Endothelial cell of umbilical vein (primary cell): ENCODE data around the gene PPARD. TPM values are rescaled to one million over a fixed set of nuclear protein-coding genes. Genes with fewer than 3 reads are reported as not detected.

Experiments
- BruUV-seq: library from RNA; stranded (reverse); fragments of 400-500 nt; replicated peaks from 2 replicates; lab custom pipeline; 2021; lab: Mats Ljungman, UMichigan
- CTCF ChIA-PET: fragments of 300-600, 350-600 bp; sonication (Branson Sonifier 250); formaldehyde crosslinking; loops from one replicate; lab custom pipeline; 2021; ENCODE audit warnings: antibody characterized with exemption, inconsistent platforms; lab: Charles Lee
- POLR2A ChIA-PET: fragments of 300-600, 350-600 bp; sonication (Branson Sonifier 250); formaldehyde crosslinking; loops from one replicate; lab custom pipeline; 2021; ENCODE audit warnings: antibody characterized with exemption, inconsistent platforms; lab: Charles Lee
- DNase-seq: peaks from one replicate; pipeline ENCODE4 v3.0.0-alpha.2; 2011; ENCODE audit warnings: low read depth, low spot score
- FAIRE-seq: peaks from 2 replicates; lab custom pipeline; 2011; peaks lifted over from hg19 to GRCh38; lab: Jason Lieb, UNC
- H2AFZ ChIP-seq: 2 replicates; pipeline ENCODE4 v1.6.0; 2012; ENCODE audit warnings: low read depth, low read length, control low read depth, inconsistent platforms
- H3K27ac ChIP-seq: 2 replicates; pipeline ENCODE4 v1.5.1; 2011; ENCODE audit warnings: low read depth, mild to moderate bottlenecking, control low read depth, low read length, moderate library complexity; ENCODE audit not compliant: insufficient read depth
- H3K27me3 ChIP-seq, 2 experiments: 2 replicates each; pipeline versions ENCODE4 v1.6.0 to v1.6.1; 2011; ENCODE audit warnings: low read length in 2 of 2, mixed read lengths in 1 of 2; ENCODE audit not compliant: control insufficient read depth in 2 of 2, insufficient read depth in 2 of 2
- H3K36me3 ChIP-seq, 2 experiments: 2 replicates in 1 of 2; 3 replicates in 1 of 2; pipeline ENCODE4 v1.5.1; 2011; ENCODE audit warnings: low read length in 2 of 2, mild to moderate bottlenecking in 1 of 2, moderate library complexity in 1 of 2; ENCODE audit not compliant: control insufficient read depth in 2 of 2, insufficient read depth in 2 of 2; ENCODE audit errors: extremely low read depth in 1 of 2
- H3K4me1 ChIP-seq: 3 replicates; pipeline ENCODE4 v1.5.1; 2011; ENCODE audit warnings: mild to moderate bottlenecking, low read length; ENCODE audit not compliant: control insufficient read depth, insufficient read depth; ENCODE audit errors: extremely low read depth
- H3K4me2 ChIP-seq: 2 replicates; pipeline ENCODE4 v1.6.1; 2011; ENCODE audit warnings: low read length, control low read depth, mixed read lengths; ENCODE audit not compliant: insufficient read depth
- H3K4me3 ChIP-seq, 3 experiments: fragments of 200-600 bp in 1 of 3; sonication (generic), shearing (Covaris generic) in 1 of 3; replicated peaks in 1 of 3; 2 replicates each; pipeline ENCODE4 v1.5.1; 2011 to 2016; ENCODE audit warnings: control low read depth in 3 of 3, low read length in 3 of 3, mild to moderate bottlenecking in 2 of 3, inconsistent platforms in 1 of 3, low read depth in 1 of 3, moderate library complexity in 1 of 3; ENCODE audit not compliant: insufficient read depth in 1 of 3
- H3K79me2 ChIP-seq: 2 replicates; pipeline ENCODE4 v1.6.0; 2012; ENCODE audit warnings: low read length, inconsistent platforms; ENCODE audit not compliant: control insufficient read depth, insufficient read depth
- H3K9ac ChIP-seq: replicated peaks from 2 replicates; pipeline ENCODE3; 2011; ENCODE audit warnings: low read length, control low read depth; ENCODE audit not compliant: insufficient read depth; ENCODE audit errors: extremely low read depth
- H3K9me1 ChIP-seq: replicated peaks from 3 replicates; pipeline ENCODE4 v1.6.0; 2011; ENCODE audit warnings: mild to moderate bottlenecking, low read length; ENCODE audit not compliant: control insufficient read depth, insufficient read depth; ENCODE audit errors: extremely low read depth
- H3K9me3 ChIP-seq: replicated peaks from 2 replicates; pipeline ENCODE4 v1.5.1; 2012; ENCODE audit warnings: low read length, inconsistent platforms; ENCODE audit not compliant: control insufficient read depth, insufficient read depth
- H4K20me1 ChIP-seq: replicated peaks from 2 replicates; pipeline ENCODE3; 2011; ENCODE audit warnings: mild to moderate bottlenecking, low read length; ENCODE audit not compliant: control insufficient read depth, insufficient read depth; ENCODE audit errors: extremely low read depth
- EZH2 ChIP-seq: IDR thresholded peaks from 2 replicates; pipeline ENCODE4 v1.6.1; 2012; ENCODE audit warnings: borderline replicate concordance, low read depth, mild to moderate bottlenecking, moderate library complexity, low read length, inconsistent platforms; ENCODE audit not compliant: severe bottlenecking
- FOS ChIP-seq: IDR thresholded peaks from 2 replicates; pipeline ENCODE4 v1.6.1; 2011; ENCODE audit warnings: mild to moderate bottlenecking, low read length, moderate library complexity, borderline replicate concordance; ENCODE audit not compliant: insufficient read depth
- GATA2 ChIP-seq: IDR thresholded peaks from 2 replicates; pipeline ENCODE4 v1.7.0; 2011; ENCODE audit warnings: low read depth, mild to moderate bottlenecking, moderate library complexity, mixed read lengths, low read length; ENCODE audit not compliant: insufficient read length, insufficient read depth
- JUN ChIP-seq: IDR thresholded peaks from 2 replicates; pipeline ENCODE4 v1.6.1; 2011; ENCODE audit warnings: borderline replicate concordance, low read depth; ENCODE audit not compliant: insufficient read length, insufficient read depth
- MYC ChIP-seq: IDR thresholded peaks from one replicate; pipeline ENCODE4 v1.6.1; 2011; ENCODE audit warnings: mild to moderate bottlenecking, low read depth, low read length
- POLR2A ChIP-seq: IDR thresholded peaks from 2 replicates; pipeline ENCODE4 v1.6.1; 2012; ENCODE audit warnings: low read depth, mild to moderate bottlenecking, control low read depth, low read length
- POLR2AphosphoS5 ChIP-seq: IDR thresholded peaks from 2 replicates; pipeline ENCODE4 v1.6.1; 2012; ENCODE audit warnings: low read depth, mild to moderate bottlenecking, control low read depth, low read length, moderate library complexity; ENCODE audit not compliant: insufficient read depth
- dilution Hi-C: fragments of 300-500 bp; cut with MboI; formaldehyde crosslinking; loops from one replicate; pipeline ENCODE4 v1.15.0; 2019; ENCODE audit warnings: low sequenced_read_pairs; ENCODE audit not compliant: extremely low pct_ligation_motif_present
- intact Hi-C: fragments of 100-400 bp; cut with micrococcal nuclease; formaldehyde crosslinking; loops from one replicate; pipeline ENCODE4 v1.10.0; 2022
- microRNA-seq: library from miRNA; unstranded; fragments of <30 nt; microRNA quantifications from one replicate; pipeline ENCODE4 v1.2.0, GENCODE V29; 2021; ENCODE audit warnings: borderline number of aligned reads, borderline replicate concordance
- polyA plus RNA-seq, 4 experiments: library from polyadenylated mRNA; depleted of rRNA in 3 of 4; stranded (reverse) in 3 of 4; unstranded in 1 of 4; fragments of >200 nt; gene quantifications; 2 replicates each; pipeline versions ENCODE4 v1.2.1 to v1.2.3, GENCODE V29; 2011 to 2012; ENCODE audit warnings: missing spikeins in 1 of 4
- small RNA-seq: library from RNA; depleted of rRNA; stranded (forward); fragments of <200 nt; gene quantifications from one replicate; pipeline ENCODE3, GENCODE V24; 2012; ENCODE audit warnings: low replicate concordance, low read depth; ENCODE audit not compliant: insufficient read depth, insufficient read length
- total RNA-seq: library from RNA; stranded (reverse); gene quantifications from 2 replicates; pipeline ENCODE4 v1.2.3, GENCODE V29; 2021

Gene PPARD
- total and polyA plus RNA-seq, 2 donors (not counting 3 experiments of a cell fraction or from before 2014, with no cell fraction given) = 23.4 to 29.2 TPM

- no peak for TF ChIP-seq MYC
- TF ChIP-seq FOS = no peak
- no peak for TF ChIP-seq GATA2
- TF ChIP-seq JUN = no peak
- TF ChIP-seq EZH2 = no peak
- no peak for TF ChIP-seq POLR2A
- DNase-seq = no peak
- ChIA-PET CTCF (interaction anchor here (1.1 kb wide), 1 partner anchor 22 kb away, joined by 4 read pairs; no protein-coding TSS in a partner anchor), POLR2A (no interaction called here)
- no peak for FAIRE-seq
- peaks cover 5% of the 10 kb centered on the region for H3K79me2 ChIP-seq
- no peak overlapping the region for H3K4me3 ChIP-seq
- H3K9ac ChIP-seq = no peak overlapping the region
- no TSS peak for BruUV-seq
- no peaks in the 10 kb centered on the region for H3K27me3 ChIP-seq
- H4K20me1 ChIP-seq = peaks cover 7% of the 10 kb centered on the region
- H3K4me1 ChIP-seq = peaks cover 4% of the 10 kb centered on the region
- H3K27ac ChIP-seq = no peak overlapping the region
- no peaks in the 10 kb centered on the region for H3K9me3 ChIP-seq
- H3K36me3 ChIP-seq = peaks cover 5 to 7% of the 10 kb centered on the region in 2 experiments
- no peaks in the 10 kb centered on the region for H3K9me1 ChIP-seq
- no peak overlapping the region for H2AFZ ChIP-seq
- H3K4me2 ChIP-seq = no peak overlapping the region
- dilution Hi-C loops (no loop called here), intact Hi-C loops (no loop called here)
These were observed 133.6 kb downstream of the PPARD start for GRCh38 chr6:35476004-35476403.

DNA sequence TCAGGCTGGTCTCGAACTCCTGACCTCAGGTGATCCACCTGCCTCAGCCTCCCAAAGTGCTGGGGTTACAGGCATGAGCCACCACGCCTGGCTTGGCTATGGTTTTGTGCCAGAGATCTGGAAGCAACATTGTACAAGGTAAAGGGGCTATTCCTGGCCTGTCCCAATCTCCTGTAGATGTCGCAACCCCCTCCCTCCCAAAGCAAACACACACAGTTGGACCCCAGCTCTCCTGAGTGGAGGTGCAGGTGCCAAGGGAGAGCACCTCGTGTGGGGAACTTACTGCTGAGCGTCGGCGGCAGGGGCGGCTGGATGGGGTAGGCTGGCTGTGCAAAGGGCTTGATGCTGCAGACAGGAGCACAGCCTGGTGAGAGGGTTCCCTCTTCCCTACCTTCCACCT lies 134.7 kb downstream of the PPARD start:
- FAIRE-seq = no peak
- intact Hi-C loops (no loop called here), dilution Hi-C loops (no loop called here)
- no peak for TF ChIP-seq POLR2AphosphoS5
- TF ChIP-seq GATA2 = no peak
- Histone ChIP-seq H2AFZ (no peak overlapping the region), H3K9me3 (no peaks in the 10 kb centered on the region), H3K9me1 (no peaks in the 10 kb centered on the region), H3K9ac (no peak overlapping the region), H3K4me2 (no peak overlapping the region), H3K4me3 (no peak overlapping the region), H3K27me3 (no peaks in the 10 kb centered on the region), H3K79me2 (no peaks in the 10 kb centered on the region), H4K20me1 (peaks cover 5% of the 10 kb centered on the region), H3K4me1 (no peaks in the 10 kb centered on the region), H3K27ac (no peak overlapping the region), H3K36me3 (peaks cover 3% of the 10 kb centered on the region in 2 experiments)
- CTCF ChIA-PET = interaction anchor here (0.8 to 1.4 kb wide), 2 partner anchors 10 to 12 kb away, joined by 3 read pairs; no protein-coding TSS in a partner anchor
- POLR2A ChIA-PET = no interaction called here
- no TSS peak for BruUV-seq
- DNase-seq = no peak

Small RNAs within 50 kb of the gene (microRNA-seq; reads per million reads assigned to microRNA genes)
- not detected for gene MIR7111

Small RNAs within 50 kb of the gene (small RNA-seq; reads per million reads assigned to genes)
- gene MIR7111 = not detected

Other genes starting within 250 kb of the PPARD start
- not detected in 2 replicates for gene TCP11, start 201.2 kb upstream of the PPARD start, total RNA-seq
- gene TCP11, start 201.2 kb upstream of the PPARD start, polyA plus RNA-seq = 0.18 TPM in 2 replicates
- 0.62 and 1.5 TPM in 2 replicates for gene SCUBE3, start 128.6 kb upstream of the PPARD start, total RNA-seq
- gene SCUBE3, start 128.6 kb upstream of the PPARD start, polyA plus RNA-seq = 1.0 and 1.1 TPM in 2 replicates
- 26.7 and 34.6 TPM in 2 replicates for gene ZNF76, start 82.8 kb upstream of the PPARD start, total RNA-seq
- 27.9 and 33.3 TPM in 2 replicates for gene ZNF76, start 82.8 kb upstream of the PPARD start, polyA plus RNA-seq
- 0.77 and 1.0 TPM in 2 replicates for gene DEF6, start 44.7 kb upstream of the PPARD start, total RNA-seq
- 0.43 and 0.59 TPM in 2 replicates for gene DEF6, start 44.7 kb upstream of the PPARD start, polyA plus RNA-seq
- gene FANCE, start 109.8 kb downstream of the PPARD start, total RNA-seq = 11.0 and 12.7 TPM in 2 replicates
- gene FANCE, start 109.8 kb downstream of the PPARD start, polyA plus RNA-seq = 9.1 and 9.5 TPM in 2 replicates
- gene RPL10A, start 125.8 kb downstream of the PPARD start, total RNA-seq = 1,327 and 1,339 TPM in 2 replicates
- gene RPL10A, start 125.8 kb downstream of the PPARD start, polyA plus RNA-seq = 1,956 and 2,053 TPM in 2 replicates
- gene TEAD3, start 154.5 kb downstream of the PPARD start, total RNA-seq = 1.1 and 2.0 TPM in 2 replicates
- gene TEAD3, start 154.5 kb downstream of the PPARD start, polyA plus RNA-seq = 1.6 and 1.7 TPM in 2 replicates
- gene TULP1, start 170.3 kb downstream of the PPARD start, total RNA-seq = not detected in 2 replicates
- not detected in 2 replicates for gene TULP1, start 170.3 kb downstream of the PPARD start, polyA plus RNA-seq